C4-2B (cell line): Measurements from ENCODE around the gene MORN1.

Experiments
- ZFX ChIP-seq: fragments of 450-650 bp; IDR thresholded peaks from 2 replicates; pipeline ENCODE4 v1.6.1; 2017
- TF ChIP-seq, protein P1 (sequence below): fragments of 450-650 bp; conservative IDR thresholded peaks from 2 replicates; pipeline ENCODE4 v1.5.1; 2017; ENCODE audit warnings: mild to moderate bottlenecking

DNA sequence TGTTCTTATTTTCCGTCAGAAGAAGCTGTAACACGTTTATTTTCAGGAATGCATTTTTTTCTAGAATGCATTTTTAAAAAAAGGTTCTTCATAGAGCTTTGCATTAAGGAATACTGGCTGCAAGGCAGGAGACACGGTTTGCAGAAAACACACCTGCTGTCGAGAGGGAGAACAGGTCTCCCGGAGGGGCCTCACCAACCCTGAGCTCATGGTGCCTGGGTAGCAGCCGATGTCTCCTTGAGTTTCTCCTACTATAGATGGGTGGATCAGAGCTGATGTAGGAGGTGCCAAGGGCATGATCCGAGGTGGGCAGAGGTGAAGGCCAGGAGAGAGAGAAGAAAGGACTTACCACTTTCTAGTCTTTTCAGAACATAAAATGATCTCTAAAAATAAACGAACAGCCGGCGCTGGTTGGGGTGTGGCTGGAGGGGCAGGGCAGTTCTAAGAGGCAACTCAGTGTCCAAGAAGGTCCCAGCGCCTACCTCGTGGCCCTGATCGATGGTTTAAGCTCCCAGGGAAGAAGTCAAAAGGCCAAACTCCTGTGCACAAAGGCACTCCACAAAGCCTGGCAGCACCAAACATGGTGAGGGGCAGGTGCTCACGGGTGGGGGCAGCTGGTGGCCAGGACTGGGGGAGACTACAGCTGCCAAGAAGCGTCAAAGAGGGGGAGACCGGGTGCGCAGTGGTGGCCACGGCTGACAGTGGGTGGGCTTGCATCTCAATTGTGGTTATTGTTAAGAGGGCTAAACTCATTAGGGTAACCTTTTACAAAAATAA lies 12.2 kb downstream of the MORN1 start:
- TF ChIP-seq, protein P1, sequence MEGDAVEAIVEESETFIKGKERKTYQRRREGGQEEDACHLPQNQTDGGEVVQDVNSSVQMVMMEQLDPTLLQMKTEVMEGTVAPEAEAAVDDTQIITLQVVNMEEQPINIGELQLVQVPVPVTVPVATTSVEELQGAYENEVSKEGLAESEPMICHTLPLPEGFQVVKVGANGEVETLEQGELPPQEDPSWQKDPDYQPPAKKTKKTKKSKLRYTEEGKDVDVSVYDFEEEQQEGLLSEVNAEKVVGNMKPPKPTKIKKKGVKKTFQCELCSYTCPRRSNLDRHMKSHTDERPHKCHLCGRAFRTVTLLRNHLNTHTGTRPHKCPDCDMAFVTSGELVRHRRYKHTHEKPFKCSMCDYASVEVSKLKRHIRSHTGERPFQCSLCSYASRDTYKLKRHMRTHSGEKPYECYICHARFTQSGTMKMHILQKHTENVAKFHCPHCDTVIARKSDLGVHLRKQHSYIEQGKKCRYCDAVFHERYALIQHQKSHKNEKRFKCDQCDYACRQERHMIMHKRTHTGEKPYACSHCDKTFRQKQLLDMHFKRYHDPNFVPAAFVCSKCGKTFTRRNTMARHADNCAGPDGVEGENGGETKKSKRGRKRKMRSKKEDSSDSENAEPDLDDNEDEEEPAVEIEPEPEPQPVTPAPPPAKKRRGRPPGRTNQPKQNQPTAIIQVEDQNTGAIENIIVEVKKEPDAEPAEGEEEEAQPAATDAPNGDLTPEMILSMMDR: no peak
- no peak for TF ChIP-seq ZFX
